ENCODE results near the gene AIFM1. TPM values are rescaled to one million over a fixed set of nuclear protein-coding genes. Genes with fewer than 3 reads are reported as not detected.
A peak's percentile ranks its signal among the peaks of the same experiment; 100 is the strongest.

Gene AIFM1
- total and polyA plus RNA-seq, 2 donors: 10.8 to 26.2 TPM

DNA sequence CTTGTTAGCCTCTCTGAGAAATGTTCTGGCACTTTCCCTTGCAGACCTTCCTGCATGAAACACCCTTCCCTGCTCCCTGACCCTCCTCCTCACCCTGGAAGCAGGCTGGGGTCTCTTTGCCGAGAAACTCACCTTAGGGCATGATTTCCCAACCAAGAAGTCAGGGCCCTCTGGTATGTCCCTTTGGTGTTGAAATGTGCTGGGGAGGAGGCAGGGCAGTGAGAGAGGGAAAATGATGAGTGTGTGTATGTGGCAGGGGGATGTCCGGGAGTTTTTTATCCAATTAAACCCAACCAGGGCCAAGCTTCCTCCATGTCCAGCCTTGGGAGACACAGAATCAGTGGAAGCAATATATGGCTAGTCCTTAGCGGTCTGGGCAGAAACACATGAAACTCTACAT is 60.4 kb downstream of the AIFM1 start:
- WGBS: 80% methylated on average over 3 of the region's 3 CpGs

GRCh38 chrX:130103605-130104004 is 62.0 kb downstream of the AIFM1 start:
- no peak overlapping the region for H3K27ac ChIP-seq (ENCODE audit: low read depth)
- DNase-seq (ENCODE audit: extremely low spot score): no peak
- H3K4me3 ChIP-seq (ENCODE audit: low read depth, low read length): no peak overlapping the region
- no peaks in the 10 kb centered on the region for H3K36me3 ChIP-seq (ENCODE audit: insufficient read depth)
- H3K4me1 ChIP-seq (ENCODE audit: insufficient read depth): peaks cover 1% of the 10 kb centered on the region
- 53% methylated on average over 3 of the region's 3 CpGs for WGBS

More for the DNA sequence above, 60.4 kb downstream of the AIFM1 start:
- Histone ChIP-seq H3K36me3 (ENCODE audit: insufficient read depth) (no peaks in the 10 kb centered on the region), H3K4me3 (ENCODE audit: low read depth, low read length) (no peak overlapping the region), H3K27ac (ENCODE audit: low read depth) (no peak overlapping the region), H3K4me1 (ENCODE audit: insufficient read depth) (peaks cover 1% of the 10 kb centered on the region)
- DNase-seq (ENCODE audit: extremely low spot score): no peak

DNA sequence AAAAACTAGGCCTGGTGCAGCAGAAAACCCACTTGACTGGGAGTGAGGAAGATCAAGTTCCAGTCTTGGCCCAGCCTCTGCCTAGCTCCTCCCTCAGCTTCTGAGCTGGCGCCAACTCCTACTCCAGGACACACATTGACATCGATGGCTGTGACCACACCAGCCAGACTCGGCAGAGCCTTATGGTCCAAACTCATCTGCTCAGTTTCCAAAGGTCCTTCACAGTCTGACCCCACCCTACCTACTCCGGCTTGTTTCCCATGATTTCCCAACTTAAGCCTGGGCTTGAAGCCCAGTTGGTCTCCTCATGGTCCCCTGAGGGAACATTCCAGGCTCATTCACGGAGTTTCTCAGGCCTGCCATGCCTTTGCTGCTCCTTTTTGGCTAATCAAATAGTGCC is 65.5 kb downstream of the AIFM1 start:
- 51% methylated on average over 5 of the region's 5 CpGs for WGBS
- Histone ChIP-seq H3K36me3 (ENCODE audit: insufficient read depth) (no peaks in the 10 kb centered on the region), H3K4me1 (ENCODE audit: insufficient read depth) (peaks cover 3% of the 10 kb centered on the region), H3K4me3 (ENCODE audit: low read depth, low read length) (no peak overlapping the region), H3K27ac (ENCODE audit: low read depth) (peak overlapping the region; percentile 64)
- DNase-seq (ENCODE audit: extremely low spot score): no peak

DNA sequence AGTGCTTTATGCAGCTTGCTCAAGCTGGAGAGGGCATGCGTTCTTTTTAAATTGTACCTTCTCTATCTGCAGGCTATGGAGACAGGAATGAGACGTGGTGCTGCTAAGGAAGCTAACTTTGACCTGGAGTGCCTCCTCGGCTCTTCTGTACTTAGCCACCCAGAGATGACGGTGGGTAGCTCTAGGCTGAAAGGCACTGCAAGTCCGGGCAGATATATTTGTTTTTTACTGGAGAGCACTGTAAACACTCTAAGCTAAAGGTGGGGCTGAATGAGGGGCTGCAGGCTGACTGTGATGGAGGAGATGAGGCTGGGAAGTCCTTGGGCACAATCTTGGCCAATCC is 67.5 kb downstream of the AIFM1 start:
- H3K27ac ChIP-seq (ENCODE audit: low read depth): peak overlapping the region; percentile 61

GRCh38 chrX:130097507-130098209 is 68.0 kb downstream of the AIFM1 start:
- Histone ChIP-seq H3K4me3 (ENCODE audit: low read depth, low read length) (no peak overlapping the region), H3K36me3 (ENCODE audit: insufficient read depth) (no peaks in the 10 kb centered on the region), H3K27ac (ENCODE audit: low read depth) (peak overlapping the region; percentile 61), H3K4me1 (ENCODE audit: insufficient read depth) (peaks cover 5% of the 10 kb centered on the region)
- WGBS: 53% methylated on average over 14 of the region's 14 CpGs
- no peak for DNase-seq (ENCODE audit: extremely low spot score)

More for the DNA sequence above, 67.5 kb downstream of the AIFM1 start:
- no peak for DNase-seq (ENCODE audit: extremely low spot score)
- Histone ChIP-seq H3K36me3 (ENCODE audit: insufficient read depth) (no peaks in the 10 kb centered on the region), H3K4me1 (ENCODE audit: insufficient read depth) (peaks cover 5% of the 10 kb centered on the region), H3K4me3 (ENCODE audit: low read depth, low read length) (no peak overlapping the region)
- 48% methylated on average over 5 of the region's 5 CpGs for WGBS

- 81% methylated on average over 6 of the region's 6 CpGs for WGBS
- Histone ChIP-seq H3K27ac (ENCODE audit: low read depth) (no peak overlapping the region), H3K4me3 (ENCODE audit: low read depth, low read length) (no peak overlapping the region), H3K36me3 (ENCODE audit: insufficient read depth) (no peaks in the 10 kb centered on the region), H3K4me1 (ENCODE audit: insufficient read depth) (peaks cover 6% of the 10 kb centered on the region)
- DNase-seq (ENCODE audit: extremely low spot score): no peak
Measured at GRCh38 chrX:130095249-130096030, 70.2 kb downstream of the AIFM1 start.

GRCh38 chrX:130094696-130095095 is 70.9 kb downstream of the AIFM1 start:
- Histone ChIP-seq H3K36me3 (ENCODE audit: insufficient read depth) (no peaks in the 10 kb centered on the region), H3K4me1 (ENCODE audit: insufficient read depth) (peaks cover 6% of the 10 kb centered on the region), H3K4me3 (ENCODE audit: low read depth, low read length) (no peak overlapping the region), H3K27ac (ENCODE audit: low read depth) (no peak overlapping the region)
- WGBS: 71% methylated on average over 8 of the region's 8 CpGs
- DNase-seq (ENCODE audit: extremely low spot score): no peak

DNA sequence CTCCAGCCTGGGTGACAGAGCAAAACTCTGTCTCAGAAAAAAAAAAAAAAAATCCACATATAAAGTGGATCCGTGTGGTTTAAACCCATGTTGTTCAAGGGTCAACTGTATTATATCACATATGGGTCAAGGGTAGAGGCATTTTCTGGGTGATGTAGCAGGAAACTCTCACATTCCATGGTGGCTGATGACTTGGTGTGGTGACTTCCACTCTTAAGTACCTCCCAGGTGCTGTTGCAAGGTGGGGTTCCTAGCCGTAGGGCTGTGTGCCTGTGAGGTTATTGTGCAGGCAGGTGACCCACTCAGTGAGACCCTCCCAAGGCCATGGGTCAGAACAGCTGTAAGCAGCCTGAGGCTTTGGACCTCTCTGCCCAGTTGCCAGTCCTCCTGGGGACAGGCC is 72.4 kb downstream of the AIFM1 start:
- Histone ChIP-seq H3K4me1 (ENCODE audit: insufficient read depth) (peaks cover 5% of the 10 kb centered on the region), H3K27ac (ENCODE audit: low read depth) (no peak overlapping the region), H3K4me3 (ENCODE audit: low read depth, low read length) (no peak overlapping the region), H3K36me3 (ENCODE audit: insufficient read depth) (no peaks in the 10 kb centered on the region)
- no peak for DNase-seq (ENCODE audit: extremely low spot score)
- WGBS: 84% methylated on average over 2 of the region's 2 CpGs

DNA sequence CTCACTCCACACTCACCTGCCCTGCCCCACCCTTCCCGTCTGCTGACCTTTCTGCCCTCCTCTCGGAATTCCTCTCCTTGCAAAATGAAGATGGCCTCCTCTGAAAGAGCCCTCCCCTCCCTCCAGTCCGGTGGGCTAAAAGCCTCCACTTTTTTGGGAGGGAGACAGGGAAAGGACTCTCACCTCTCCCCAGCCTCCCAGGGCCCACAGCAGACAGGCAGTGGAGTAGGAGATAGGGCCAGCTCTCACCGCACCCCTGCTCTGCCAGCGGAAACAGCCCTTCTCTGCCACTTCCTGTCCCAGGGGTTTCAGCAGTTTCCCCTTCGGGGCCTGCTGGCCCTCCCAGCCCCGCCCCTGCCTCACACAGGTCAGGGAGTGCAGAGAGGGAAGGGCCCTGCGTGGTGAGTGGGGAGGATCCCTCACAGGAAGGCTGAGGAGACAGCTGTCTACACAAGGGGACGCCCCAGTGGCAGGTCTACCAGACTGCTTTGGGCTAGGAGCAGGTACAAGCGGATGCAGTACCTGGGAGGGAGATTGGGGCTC is 73.6 kb downstream of the AIFM1 start:
- no peak for DNase-seq (ENCODE audit: extremely low spot score)
- 57% methylated on average over 10 of the region's 10 CpGs for WGBS
- H3K4me1 ChIP-seq (ENCODE audit: insufficient read depth): peaks cover 3% of the 10 kb centered on the region
- H3K27ac ChIP-seq (ENCODE audit: low read depth): peak overlapping the region; percentile 59
- H3K36me3 ChIP-seq (ENCODE audit: insufficient read depth): no peaks in the 10 kb centered on the region
- no peak overlapping the region for H3K4me3 ChIP-seq (ENCODE audit: low read depth, low read length)

DNA sequence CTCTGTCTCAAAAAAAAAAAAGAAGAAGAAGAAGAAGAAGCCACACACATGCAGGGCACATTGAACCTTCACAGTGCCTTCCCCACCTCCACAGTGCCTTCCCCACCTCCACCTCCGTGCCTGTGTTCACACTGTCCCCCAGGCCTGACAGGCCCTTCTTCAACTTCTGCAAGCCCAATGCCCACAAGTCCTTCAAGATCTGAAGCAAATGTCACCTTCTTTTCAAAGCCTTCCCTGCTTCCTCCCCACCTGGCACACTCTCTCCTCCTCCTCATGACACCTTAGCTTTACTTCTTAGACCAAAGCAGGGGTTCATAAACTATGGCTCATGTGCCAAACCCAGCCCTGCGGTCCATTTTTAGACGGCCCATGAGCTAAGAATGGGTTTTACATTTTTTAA is 75.3 kb downstream of the AIFM1 start:
- no peaks in the 10 kb centered on the region for H3K36me3 ChIP-seq (ENCODE audit: insufficient read depth)
- WGBS: 81% methylated on average over 3 of the region's 3 CpGs
- no peak overlapping the region for H3K4me3 ChIP-seq (ENCODE audit: low read depth, low read length)
- no peak overlapping the region for H3K27ac ChIP-seq (ENCODE audit: low read depth)
- H3K4me1 ChIP-seq (ENCODE audit: insufficient read depth): peaks cover 3% of the 10 kb centered on the region
- DNase-seq (ENCODE audit: extremely low spot score): no peak

GRCh38 chrX:130086447-130087206 is 79.0 kb downstream of the AIFM1 start:
- H3K27ac ChIP-seq (ENCODE audit: low read depth): peak overlapping the region; percentile 5
- H3K4me1 ChIP-seq (ENCODE audit: insufficient read depth): no peaks in the 10 kb centered on the region
- H3K36me3 ChIP-seq (ENCODE audit: insufficient read depth): peaks cover 2% of the 10 kb centered on the region
- WGBS: 69% methylated on average over 13 of the region's 13 CpGs
- H3K4me3 ChIP-seq (ENCODE audit: low read depth, low read length): no peak overlapping the region
- DNase-seq (ENCODE audit: extremely low spot score): no peak

DNA sequence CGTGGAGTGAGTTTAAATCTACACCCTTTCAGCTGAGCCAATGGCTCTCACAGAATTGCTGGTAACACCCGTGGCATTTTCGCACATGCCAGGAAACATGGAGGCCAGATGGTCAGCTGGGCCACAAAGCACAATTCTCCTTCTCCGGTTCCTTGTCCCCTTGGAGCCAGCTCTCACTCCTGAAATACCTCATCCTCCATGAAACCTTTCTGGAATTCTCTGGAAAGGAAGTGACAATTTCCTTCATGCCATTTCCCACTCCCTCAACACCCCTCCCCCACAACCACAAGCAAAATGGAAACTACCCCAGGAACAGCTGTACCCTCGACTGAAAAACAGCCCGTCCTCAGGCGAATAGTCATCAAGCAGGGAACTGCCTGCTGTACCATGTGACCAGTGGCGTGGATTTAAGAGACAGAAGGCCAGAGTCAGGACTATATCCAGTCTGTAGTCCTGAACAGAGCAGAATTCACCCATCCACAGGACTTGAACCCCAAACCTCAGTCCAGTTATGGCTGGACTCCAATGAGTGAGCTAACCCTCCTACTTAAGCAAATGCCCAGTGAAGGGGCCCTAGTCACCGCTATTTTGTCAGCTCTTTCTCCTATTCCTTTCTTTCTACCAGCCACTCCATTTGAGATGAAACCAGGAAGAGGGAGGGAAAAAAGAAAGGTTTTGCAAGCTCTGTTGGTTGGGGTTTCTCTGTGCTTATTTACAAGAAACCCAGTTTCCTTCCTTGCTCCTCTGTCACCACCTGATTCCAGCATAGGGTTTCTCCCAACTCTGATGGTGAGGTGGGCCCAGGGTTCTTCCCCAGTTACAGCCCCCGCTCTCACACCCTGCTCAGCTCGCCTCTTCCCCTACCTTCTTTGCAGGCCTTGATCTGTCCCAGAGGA is 79.8 kb downstream of the AIFM1 start:
- no peak for DNase-seq (ENCODE audit: extremely low spot score)
- Histone ChIP-seq H3K4me3 (ENCODE audit: low read depth, low read length) (no peak overlapping the region), H3K4me1 (ENCODE audit: insufficient read depth) (no peaks in the 10 kb centered on the region), H3K27ac (ENCODE audit: low read depth) (peak overlapping the region; percentile 5), H3K36me3 (ENCODE audit: insufficient read depth) (peaks cover 2% of the 10 kb centered on the region)
- WGBS: 69% methylated on average over 11 of the region's 11 CpGs

Data from urinary bladder (tissue), 4 donors.